Astrocyte of the spinal cord (primary cell): ENCODE data around the gene MEF2D.

ENCODE experiments used
- DNase-seq: peaks from one replicate; pipeline ENCODE4 v3.0.0; 2011; ENCODE audit warnings: low read depth, low spot score
- H3K4me3 ChIP-seq: 2 replicates; pipeline ENCODE4 v1.5.1; 2011; ENCODE audit warnings: low read depth, mild to moderate bottlenecking, low read length, moderate library complexity
- in situ Hi-C: cut with HindIII; loops from 2 replicates; pipeline ENCODE4 v1.10.0; 2017; ENCODE audit warnings: low sequenced_read_pairs
- TF ChIP-seq, protein P1 (sequence below): IDR thresholded peaks from 2 replicates; pipeline ENCODE4 v1.5.1; 2012; ENCODE audit warnings: low read depth, mild to moderate bottlenecking, low read length, inconsistent platforms

MEF2D gene

DNA sequence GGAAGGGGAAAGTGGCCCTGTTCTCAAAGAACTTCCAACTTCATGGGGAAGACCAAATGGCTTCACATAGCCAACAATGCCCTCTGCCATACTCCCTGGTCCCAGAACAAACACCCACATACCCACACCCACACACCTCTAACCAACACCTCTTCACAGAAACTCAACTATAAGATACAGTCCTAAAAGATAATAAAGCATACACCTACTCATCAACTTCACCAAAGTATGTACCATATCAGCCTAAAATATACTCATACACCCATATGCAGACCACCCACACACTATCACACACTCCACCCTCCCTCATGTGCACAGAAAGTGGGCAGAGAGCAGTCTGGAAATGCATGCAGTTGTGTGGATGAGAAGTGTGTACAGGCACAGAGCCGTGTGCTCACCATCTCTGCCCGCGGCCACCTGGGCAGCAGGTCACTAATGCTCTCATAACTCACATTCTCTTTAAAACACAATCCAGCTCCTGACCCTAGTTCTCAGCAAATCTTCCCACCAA, 44.1 kb upstream of the MEF2D start:
- DNase-seq: no peak
- TF ChIP-seq, protein P1, sequence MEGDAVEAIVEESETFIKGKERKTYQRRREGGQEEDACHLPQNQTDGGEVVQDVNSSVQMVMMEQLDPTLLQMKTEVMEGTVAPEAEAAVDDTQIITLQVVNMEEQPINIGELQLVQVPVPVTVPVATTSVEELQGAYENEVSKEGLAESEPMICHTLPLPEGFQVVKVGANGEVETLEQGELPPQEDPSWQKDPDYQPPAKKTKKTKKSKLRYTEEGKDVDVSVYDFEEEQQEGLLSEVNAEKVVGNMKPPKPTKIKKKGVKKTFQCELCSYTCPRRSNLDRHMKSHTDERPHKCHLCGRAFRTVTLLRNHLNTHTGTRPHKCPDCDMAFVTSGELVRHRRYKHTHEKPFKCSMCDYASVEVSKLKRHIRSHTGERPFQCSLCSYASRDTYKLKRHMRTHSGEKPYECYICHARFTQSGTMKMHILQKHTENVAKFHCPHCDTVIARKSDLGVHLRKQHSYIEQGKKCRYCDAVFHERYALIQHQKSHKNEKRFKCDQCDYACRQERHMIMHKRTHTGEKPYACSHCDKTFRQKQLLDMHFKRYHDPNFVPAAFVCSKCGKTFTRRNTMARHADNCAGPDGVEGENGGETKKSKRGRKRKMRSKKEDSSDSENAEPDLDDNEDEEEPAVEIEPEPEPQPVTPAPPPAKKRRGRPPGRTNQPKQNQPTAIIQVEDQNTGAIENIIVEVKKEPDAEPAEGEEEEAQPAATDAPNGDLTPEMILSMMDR: no peak
- H3K4me3 ChIP-seq: no peak overlapping the region
- in situ Hi-C loops: no loop called here

DNA sequence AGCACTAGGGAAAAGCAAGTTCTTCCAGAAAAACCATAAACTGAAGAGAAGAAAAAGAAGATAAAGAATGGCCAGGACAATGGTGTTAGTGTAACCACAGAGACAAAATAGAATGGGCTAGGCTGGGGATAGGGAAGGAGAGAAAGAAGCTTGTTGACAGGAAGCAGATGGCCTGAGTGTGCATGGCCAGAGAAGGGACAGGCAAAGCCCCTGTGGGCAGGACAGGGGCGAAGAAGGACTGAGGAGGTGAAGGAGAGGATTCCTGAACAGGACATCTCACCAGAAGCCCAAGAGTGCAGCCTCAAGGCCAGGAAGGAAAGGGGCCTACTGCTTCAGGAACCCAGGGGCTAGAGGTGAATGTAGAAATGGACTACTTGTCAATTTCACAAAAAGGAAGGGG, 42.5 kb upstream of the MEF2D start:
- in situ Hi-C loops: no loop called here
- TF ChIP-seq, protein P1: no peak
- no peak overlapping the region for H3K4me3 ChIP-seq
- DNase-seq: no peak

DNA sequence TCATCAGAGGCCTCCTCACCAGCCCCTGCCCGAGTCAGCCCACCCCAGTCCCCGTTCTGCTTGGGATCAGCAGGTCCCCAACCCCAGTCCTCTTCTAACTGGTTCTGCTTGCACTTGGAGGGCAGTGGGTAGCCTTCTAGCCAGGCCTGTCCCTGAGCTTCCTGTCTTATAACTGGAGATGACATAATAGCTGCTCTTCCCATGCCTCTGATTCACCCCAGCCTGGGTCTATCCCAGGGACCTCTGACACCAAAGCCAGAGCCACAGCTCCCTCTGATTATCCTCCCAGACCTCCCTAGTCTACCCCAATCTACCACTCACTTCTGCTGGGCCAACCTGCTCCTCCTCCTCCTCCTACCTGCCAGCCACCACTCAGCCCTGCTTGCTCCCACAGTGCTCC, 40.4 kb upstream of the MEF2D start:
- in situ Hi-C loops: no loop called here
- TF ChIP-seq, protein P1: no peak
- DNase-seq: no peak
- no peak overlapping the region for H3K4me3 ChIP-seq

DNA sequence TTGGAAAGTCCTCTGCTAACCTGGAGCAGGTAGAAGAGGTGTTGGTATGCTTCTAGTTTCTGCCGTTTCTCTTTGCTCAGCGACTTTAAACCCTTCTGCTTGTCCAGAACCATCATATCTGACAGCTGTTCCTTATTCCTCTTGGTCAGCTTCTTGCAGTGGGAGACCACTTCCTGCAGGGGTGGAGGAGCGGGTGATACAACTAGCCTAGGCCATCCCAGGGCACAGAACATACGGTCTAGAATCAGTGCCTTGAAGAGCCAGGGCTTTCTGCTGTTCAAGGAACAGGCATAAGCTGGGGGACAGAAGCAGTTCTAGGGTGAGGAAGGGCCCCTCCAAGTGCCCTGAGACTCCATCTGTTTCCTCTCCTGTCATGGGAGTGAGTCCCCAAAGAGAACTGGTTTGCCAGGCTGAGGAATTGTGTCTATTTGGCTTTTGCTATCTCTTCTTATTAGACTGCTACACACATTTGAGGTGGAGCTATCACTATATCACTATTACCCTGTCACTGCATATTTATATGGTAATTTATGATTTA, 39.3 kb upstream of the MEF2D start:
- in situ Hi-C loops: no loop called here
- DNase-seq: no peak
- H3K4me3 ChIP-seq: no peak overlapping the region
- TF ChIP-seq, protein P1: no peak

DNA sequence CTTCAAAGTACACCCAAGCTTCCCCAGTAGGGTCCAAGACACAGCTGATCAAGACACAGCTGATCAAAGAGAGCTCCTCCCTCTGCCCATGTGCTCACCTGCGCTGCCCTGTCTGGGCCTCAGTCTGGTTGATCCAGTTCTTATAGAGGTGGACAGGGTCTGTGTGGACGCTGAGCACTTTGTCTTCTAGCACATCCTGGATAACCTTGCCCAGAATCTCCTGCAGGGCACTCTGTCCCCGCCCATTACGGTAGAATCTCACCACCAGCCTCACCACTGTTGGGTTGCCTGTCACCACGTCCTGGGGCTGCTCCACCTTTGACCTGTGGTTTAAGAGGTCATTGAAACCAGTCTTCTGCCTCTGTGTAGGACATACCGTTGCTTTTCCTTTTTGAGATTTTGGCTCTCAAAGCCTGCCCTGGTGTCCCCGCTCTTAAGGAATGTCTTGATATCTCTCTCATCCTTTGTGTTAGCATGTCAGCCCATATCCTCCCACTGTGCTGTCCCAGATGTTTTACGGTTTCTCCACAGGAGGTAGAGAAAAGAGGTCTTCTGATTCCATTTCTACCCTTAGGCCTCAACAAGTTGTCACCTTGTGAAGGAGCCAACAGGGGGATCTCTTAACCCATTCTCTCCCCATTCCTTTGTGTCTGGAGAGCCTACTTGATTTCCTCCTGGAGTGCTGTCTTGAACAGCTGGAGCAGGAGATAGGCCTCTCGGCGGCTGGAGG, 38.3 kb upstream of the MEF2D start:
- in situ Hi-C loops: no loop called here
- H3K4me3 ChIP-seq: no peak overlapping the region
- TF ChIP-seq, protein P1: no peak
- DNase-seq: no peak

DNA sequence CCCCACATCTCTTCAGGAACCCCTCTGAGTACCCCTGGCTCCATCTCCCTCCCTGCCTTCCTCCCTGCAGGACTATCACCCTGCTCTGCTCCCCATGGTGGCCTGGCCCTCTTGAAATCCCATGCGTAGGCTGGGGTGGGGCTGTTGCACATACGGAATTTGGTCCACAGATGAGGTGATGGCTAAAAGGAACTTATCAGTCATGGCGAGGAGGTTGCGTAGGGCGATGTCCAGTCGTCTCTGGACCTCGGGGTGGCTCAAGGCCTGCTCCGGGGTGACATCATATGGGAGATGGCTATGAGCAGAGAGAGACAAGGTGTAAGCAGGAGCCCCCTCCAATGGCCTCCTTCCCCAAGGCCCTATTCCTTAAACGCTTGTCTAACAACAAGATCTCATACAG, 36.5 kb upstream of the MEF2D start:
- in situ Hi-C loops: no loop called here
- TF ChIP-seq, protein P1: no peak
- no peak for DNase-seq
- no peak overlapping the region for H3K4me3 ChIP-seq
